HEK293 (cell line): ENCODE results near the gene ADCY7.

ENCODE experiments used
- CTCF ChIA-PET: fragments of 350-600 bp; formaldehyde crosslinking; extraction: SDS; loops from one replicate; lab custom pipeline; 2021; ENCODE audit warnings: antibody characterized with exemption; lab: Yijun Ruan, JAX
- POLR2A ChIA-PET: fragments of 300-600 bp; formaldehyde crosslinking; extraction: SDS; loops from one replicate; lab custom pipeline; 2020; ENCODE audit warnings: antibody characterized with exemption, inconsistent platforms; lab: Yijun Ruan, JAX
- H3K27ac ChIP-seq: fragments of 200-500 bp; sonication (Bioruptor generic); 2 replicates; pipeline ENCODE4 v1.5.1; 2014; ENCODE audit warnings: low read depth, low read length, control low read depth, inconsistent platforms; ENCODE audit errors: extremely low read depth
- H3K36me3 ChIP-seq, 2 experiments: fragments of 200-500 bp in 1 of 2; sonication (Bioruptor generic) in 1 of 2; 1 replicate in 1 of 2; 2 replicates in 1 of 2; pipeline ENCODE4 v1.5.1; 2014 to 2017; ENCODE audit warnings: inconsistent platforms in 2 of 2, low read length in 2 of 2; ENCODE audit not compliant: control insufficient read depth in 2 of 2, insufficient read depth in 1 of 2
- H3K4me1 ChIP-seq: fragments of 200-500 bp; sonication (Bioruptor generic); 2 replicates; pipeline ENCODE4 v1.5.1; 2014; ENCODE audit warnings: mild to moderate bottlenecking, low read length, inconsistent platforms; ENCODE audit not compliant: control insufficient read depth, insufficient read depth
- H3K4me3 ChIP-seq: 2 replicates; pipeline ENCODE4 v1.5.1; 2011; ENCODE audit warnings: low read depth, mild to moderate bottlenecking, control low read depth, low read length, moderate library complexity
- H3K9me3 ChIP-seq: fragments of 200-500 bp; sonication (Bioruptor generic); 2 replicates; pipeline ENCODE4 v1.5.1; 2014; ENCODE audit warnings: low read depth, low read length, inconsistent platforms; ENCODE audit not compliant: control insufficient read depth, insufficient read depth
- GLIS2 ChIP-seq: fragments of 450-650 bp; formaldehyde crosslinking; IDR thresholded peaks from 2 replicates; pipeline ENCODE4 v1.5.1; 2016; ENCODE audit warnings: missing biosample characterization, missing genetic modification characterization
- KLF1 ChIP-seq: fragments of 450-650 bp; formaldehyde crosslinking; IDR thresholded peaks from 2 replicates; pipeline ENCODE4 v1.5.1; 2016; ENCODE audit warnings: missing biosample characterization, missing genetic modification characterization
- KLF8 ChIP-seq: fragments of 450-650 bp; formaldehyde crosslinking; IDR thresholded peaks from 2 replicates; pipeline ENCODE4 v1.5.1; 2016; ENCODE audit warnings: missing biosample characterization, missing genetic modification characterization
- KLF9 ChIP-seq: fragments of 450-650 bp; formaldehyde crosslinking; IDR thresholded peaks from 2 replicates; pipeline ENCODE4 v1.5.1; 2016; ENCODE audit warnings: missing biosample characterization, missing genetic modification characterization, low read depth
- PRDM10 ChIP-seq: fragments of 450-650 bp; formaldehyde crosslinking; IDR thresholded peaks from 2 replicates; pipeline ENCODE4 v1.5.1; 2016; ENCODE audit warnings: missing biosample characterization, missing genetic modification characterization
- PRDM4 ChIP-seq: fragments of 450-650 bp; formaldehyde crosslinking; IDR thresholded peaks from 2 replicates; pipeline ENCODE4 v1.5.1; 2017; ENCODE audit warnings: missing biosample characterization, missing genetic modification characterization
- SCRT2 ChIP-seq: fragments of 450-650 bp; formaldehyde crosslinking; IDR thresholded peaks from 2 replicates; pipeline ENCODE4 v1.5.1; 2016; ENCODE audit warnings: missing biosample characterization, missing genetic modification characterization
- SP2 ChIP-seq: fragments of 450-650 bp; formaldehyde crosslinking; IDR thresholded peaks from 2 replicates; pipeline ENCODE4 v1.5.1; 2016; ENCODE audit warnings: missing biosample characterization, missing genetic modification characterization
- ZIC2 ChIP-seq: fragments of 450-650 bp; formaldehyde crosslinking; IDR thresholded peaks from 2 replicates; pipeline ENCODE4 v1.5.1; 2016; ENCODE audit warnings: missing biosample characterization, missing genetic modification characterization
- ZNF140 ChIP-seq: fragments of 450-650 bp; formaldehyde crosslinking; IDR thresholded peaks from 2 replicates; pipeline ENCODE4 v1.5.1; 2016; ENCODE audit warnings: missing biosample characterization, missing genetic modification characterization
- ZNF16 ChIP-seq: fragments of 450-650 bp; formaldehyde crosslinking; IDR thresholded peaks from 2 replicates; pipeline ENCODE4 v1.5.1; 2016; ENCODE audit warnings: low read depth, missing biosample characterization, missing genetic modification characterization
- ZNF335 ChIP-seq: fragments of 450-650 bp; formaldehyde crosslinking; conservative IDR thresholded peaks from 2 replicates; pipeline ENCODE4 v1.5.1; 2016; ENCODE audit warnings: missing biosample characterization, missing genetic modification characterization
- ZNF341 ChIP-seq: fragments of 450-650 bp; formaldehyde crosslinking; IDR thresholded peaks from 2 replicates; pipeline ENCODE4; 2016; ENCODE audit warnings: low read depth, missing biosample characterization, missing genetic modification characterization
- ZNF404 ChIP-seq: fragments of 450-650 bp; formaldehyde crosslinking; IDR thresholded peaks from 2 replicates; pipeline ENCODE4 v1.5.1; 2017; ENCODE audit warnings: missing biosample characterization, missing genetic modification characterization
- ZNF692 ChIP-seq: fragments of 450-650 bp; formaldehyde crosslinking; IDR thresholded peaks from 2 replicates; pipeline ENCODE4 v1.5.1; 2016; ENCODE audit warnings: missing biosample characterization, missing genetic modification characterization
- ZNF777 ChIP-seq: fragments of 450-650 bp; formaldehyde crosslinking; IDR thresholded peaks from 2 replicates; pipeline ENCODE4 v1.5.1; 2017; ENCODE audit warnings: missing biosample characterization, missing genetic modification characterization, borderline replicate concordance
- ZXDB ChIP-seq: fragments of 450-650 bp; formaldehyde crosslinking; IDR thresholded peaks from 2 replicates; pipeline ENCODE4 v1.5.1; 2016; ENCODE audit warnings: missing biosample characterization, missing genetic modification characterization
- TF ChIP-seq, protein P1 (sequence below): fragments of 450-650 bp; formaldehyde crosslinking; IDR thresholded peaks from 2 replicates; pipeline ENCODE4 v1.5.1; 2016; ENCODE audit warnings: missing biosample characterization, missing genetic modification characterization
- TF ChIP-seq, protein P2 (sequence below): fragments of 450-650 bp; formaldehyde crosslinking; IDR thresholded peaks from 2 replicates; pipeline ENCODE4 v1.5.1; 2017; ENCODE audit warnings: missing biosample characterization, missing genetic modification characterization
- TF ChIP-seq, protein P3 (sequence below): fragments of 450-650 bp; formaldehyde crosslinking; IDR thresholded peaks from 2 replicates; pipeline ENCODE4 v1.5.1; 2016; ENCODE audit warnings: missing biosample characterization, missing genetic modification characterization
- TF ChIP-seq, protein P4 (sequence below): fragments of 450-650 bp; formaldehyde crosslinking; IDR thresholded peaks from 2 replicates; pipeline ENCODE4 v1.5.1; 2016; ENCODE audit warnings: missing biosample characterization, missing genetic modification characterization

Gene ADCY7

DNA sequence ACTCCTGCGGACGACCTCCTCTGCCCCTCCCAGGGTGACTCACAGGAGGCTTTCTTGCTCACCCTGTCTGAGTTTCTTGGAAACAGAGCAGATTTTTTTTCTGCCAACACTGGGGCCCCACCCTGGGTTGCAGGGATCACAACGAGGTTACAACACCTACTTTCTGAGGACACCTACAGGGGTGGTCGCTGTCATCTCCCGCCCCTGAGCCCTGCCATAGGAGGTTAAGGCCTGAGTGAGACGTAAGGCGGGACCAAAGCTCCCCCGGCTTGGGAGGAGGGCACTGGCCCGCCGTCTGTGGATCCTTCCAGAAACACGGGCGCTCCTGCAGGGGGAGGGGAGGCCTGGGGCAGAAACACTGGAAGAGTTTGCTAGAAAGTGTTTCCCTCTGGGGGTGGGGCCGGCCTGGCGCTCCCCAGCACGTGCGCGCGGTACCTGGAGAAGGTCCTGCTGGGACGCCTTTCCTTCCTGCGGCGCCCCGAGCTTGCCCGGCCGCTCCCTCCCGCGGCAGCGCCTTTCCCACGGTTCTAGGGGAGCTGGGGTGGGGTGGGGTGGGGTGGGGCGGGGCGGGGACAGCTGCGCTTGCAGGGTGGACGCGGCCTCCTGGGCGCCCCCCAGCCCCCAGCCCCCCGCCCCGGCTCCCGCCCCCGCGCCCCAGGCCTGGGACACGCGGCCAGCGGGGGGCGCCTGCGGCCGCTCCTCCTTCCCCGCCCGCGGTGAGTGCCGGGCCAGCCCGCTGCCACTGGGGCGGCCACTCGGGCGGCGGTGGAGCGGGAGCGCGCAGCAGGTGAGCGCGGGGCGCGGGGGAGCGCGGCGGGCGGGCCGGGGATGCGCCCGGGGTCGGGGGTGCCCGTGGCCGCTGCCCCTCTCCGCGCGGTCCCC lies 20.7 kb upstream of the ADCY7 start:
- peak overlapping the region; percentile 56 for H3K4me3 ChIP-seq
- peak overlapping the region; percentile 73; the same call in 1 of the 2 replicates for H3K27ac ChIP-seq
- H3K9me3 ChIP-seq = no peaks in the 10 kb centered on the region
- peaks cover 7% of the 10 kb centered on the region; the same call in 1 of the 2 replicates for H3K4me1 ChIP-seq
- CTCF ChIA-PET = interaction anchor here (0.7 to 1.2 kb wide), 5 partner anchors 8 to 25 kb away, joined by 3 to 4 read pairs (median 3); no protein-coding TSS in a partner anchor
- H3K36me3 ChIP-seq = no peaks in the 10 kb centered on the region
- POLR2A ChIA-PET = interaction anchor here (0.8 to 1.0 kb wide), 2 partner anchors 9 to 65 kb away, joined by 3 to 5 read pairs; no protein-coding TSS in a partner anchor
- TF ChIP-seq, protein P1, sequence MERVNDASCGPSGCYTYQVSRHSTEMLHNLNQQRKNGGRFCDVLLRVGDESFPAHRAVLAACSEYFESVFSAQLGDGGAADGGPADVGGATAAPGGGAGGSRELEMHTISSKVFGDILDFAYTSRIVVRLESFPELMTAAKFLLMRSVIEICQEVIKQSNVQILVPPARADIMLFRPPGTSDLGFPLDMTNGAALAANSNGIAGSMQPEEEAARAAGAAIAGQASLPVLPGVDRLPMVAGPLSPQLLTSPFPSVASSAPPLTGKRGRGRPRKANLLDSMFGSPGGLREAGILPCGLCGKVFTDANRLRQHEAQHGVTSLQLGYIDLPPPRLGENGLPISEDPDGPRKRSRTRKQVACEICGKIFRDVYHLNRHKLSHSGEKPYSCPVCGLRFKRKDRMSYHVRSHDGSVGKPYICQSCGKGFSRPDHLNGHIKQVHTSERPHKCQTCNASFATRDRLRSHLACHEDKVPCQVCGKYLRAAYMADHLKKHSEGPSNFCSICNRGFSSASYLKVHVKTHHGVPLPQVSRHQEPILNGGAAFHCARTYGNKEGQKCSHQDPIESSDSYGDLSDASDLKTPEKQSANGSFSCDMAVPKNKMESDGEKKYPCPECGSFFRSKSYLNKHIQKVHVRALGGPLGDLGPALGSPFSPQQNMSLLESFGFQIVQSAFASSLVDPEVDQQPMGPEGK (tag by site-specific recombination) = peak; percentile 57; the same call in 1 of the 2 replicates
- 0 out of 2 replicates have a peak, but pooled peaks have one; percentile 35 for TF ChIP-seq ZXDB
- no peak for TF ChIP-seq SCRT2
- TF ChIP-seq KLF1 = peak; percentile 69; the same call in 1 of the 2 replicates
- TF ChIP-seq KLF8 = 0 out of 2 replicates have a peak, but pooled peaks have one; percentile 31
- TF ChIP-seq PRDM4 (tag by site-specific recombination) = no peak
- TF ChIP-seq, protein P2, sequence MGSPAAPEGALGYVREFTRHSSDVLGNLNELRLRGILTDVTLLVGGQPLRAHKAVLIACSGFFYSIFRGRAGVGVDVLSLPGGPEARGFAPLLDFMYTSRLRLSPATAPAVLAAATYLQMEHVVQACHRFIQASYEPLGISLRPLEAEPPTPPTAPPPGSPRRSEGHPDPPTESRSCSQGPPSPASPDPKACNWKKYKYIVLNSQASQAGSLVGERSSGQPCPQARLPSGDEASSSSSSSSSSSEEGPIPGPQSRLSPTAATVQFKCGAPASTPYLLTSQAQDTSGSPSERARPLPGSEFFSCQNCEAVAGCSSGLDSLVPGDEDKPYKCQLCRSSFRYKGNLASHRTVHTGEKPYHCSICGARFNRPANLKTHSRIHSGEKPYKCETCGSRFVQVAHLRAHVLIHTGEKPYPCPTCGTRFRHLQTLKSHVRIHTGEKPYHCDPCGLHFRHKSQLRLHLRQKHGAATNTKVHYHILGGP (tag by site-specific recombination) = peak; percentile 81
- TF ChIP-seq ZNF16 = no peak
- peak; percentile 52 for TF ChIP-seq SP2 (tag by site-specific recombination)
- TF ChIP-seq ZNF404 (tag by site-specific recombination) = no peak
- TF ChIP-seq ZNF692 (tag by site-specific recombination) = peak; percentile 88
- TF ChIP-seq ZNF777 (tag by site-specific recombination) = peak; percentile 73; the same call in 1 of the 2 replicates
- TF ChIP-seq, protein P3, sequence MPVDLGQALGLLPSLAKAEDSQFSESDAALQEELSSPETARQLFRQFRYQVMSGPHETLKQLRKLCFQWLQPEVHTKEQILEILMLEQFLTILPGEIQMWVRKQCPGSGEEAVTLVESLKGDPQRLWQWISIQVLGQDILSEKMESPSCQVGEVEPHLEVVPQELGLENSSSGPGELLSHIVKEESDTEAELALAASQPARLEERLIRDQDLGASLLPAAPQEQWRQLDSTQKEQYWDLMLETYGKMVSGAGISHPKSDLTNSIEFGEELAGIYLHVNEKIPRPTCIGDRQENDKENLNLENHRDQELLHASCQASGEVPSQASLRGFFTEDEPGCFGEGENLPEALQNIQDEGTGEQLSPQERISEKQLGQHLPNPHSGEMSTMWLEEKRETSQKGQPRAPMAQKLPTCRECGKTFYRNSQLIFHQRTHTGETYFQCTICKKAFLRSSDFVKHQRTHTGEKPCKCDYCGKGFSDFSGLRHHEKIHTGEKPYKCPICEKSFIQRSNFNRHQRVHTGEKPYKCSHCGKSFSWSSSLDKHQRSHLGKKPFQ = no peak
- TF ChIP-seq, protein P4, sequence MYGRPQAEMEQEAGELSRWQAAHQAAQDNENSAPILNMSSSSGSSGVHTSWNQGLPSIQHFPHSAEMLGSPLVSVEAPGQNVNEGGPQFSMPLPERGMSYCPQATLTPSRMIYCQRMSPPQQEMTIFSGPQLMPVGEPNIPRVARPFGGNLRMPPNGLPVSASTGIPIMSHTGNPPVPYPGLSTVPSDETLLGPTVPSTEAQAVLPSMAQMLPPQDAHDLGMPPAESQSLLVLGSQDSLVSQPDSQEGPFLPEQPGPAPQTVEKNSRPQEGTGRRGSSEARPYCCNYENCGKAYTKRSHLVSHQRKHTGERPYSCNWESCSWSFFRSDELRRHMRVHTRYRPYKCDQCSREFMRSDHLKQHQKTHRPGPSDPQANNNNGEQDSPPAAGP = peak; percentile 46; the same call in 1 of the 2 replicates
- peak; percentile 55; the same call in 1 of the 2 replicates for TF ChIP-seq PRDM10 (tag by site-specific recombination)
- peak; percentile 42; the same call in 1 of the 2 replicates for TF ChIP-seq GLIS2 (tag by site-specific recombination)
- TF ChIP-seq ZIC2 = peak; percentile 56
- no peak for TF ChIP-seq ZNF140 (tag by site-specific recombination)
- 0 out of 2 replicates have a peak, but pooled peaks have one; percentile 37 for TF ChIP-seq ZNF341 (tag by site-specific recombination)
- TF ChIP-seq KLF9 = peak; percentile 32; the same call in 1 of the 2 replicates
- TF ChIP-seq ZNF335 (tag by site-specific recombination) = peak; percentile 66
